GM21447 (cell line): Measurements from ENCODE around the gene GPR137.
"Not testable (repeated sequence)": the region's sequence is repeated elsewhere in the genome, so short reads cannot be mapped to it uniquely, and the experiment has no call there.

ENCODE experiments used
- ATAC-seq: cut with Tn5 transposase; IDR thresholded peaks from one replicate; pipeline ENCODE4 v1.9.1; 2021; ENCODE audit not compliant: unreplicated experiment

Gene GPR137

GRCh38 chr11:64299847-64300648 is 14.4 kb downstream of the GPR137 start, which contains the start of gene CATSPERZ:
Gene CATSPERZ (plus strand): TSS chr11:64300358. CDS start chr11:64300411, 53 bp downstream.
- ATAC-seq, result no peak

DNA sequence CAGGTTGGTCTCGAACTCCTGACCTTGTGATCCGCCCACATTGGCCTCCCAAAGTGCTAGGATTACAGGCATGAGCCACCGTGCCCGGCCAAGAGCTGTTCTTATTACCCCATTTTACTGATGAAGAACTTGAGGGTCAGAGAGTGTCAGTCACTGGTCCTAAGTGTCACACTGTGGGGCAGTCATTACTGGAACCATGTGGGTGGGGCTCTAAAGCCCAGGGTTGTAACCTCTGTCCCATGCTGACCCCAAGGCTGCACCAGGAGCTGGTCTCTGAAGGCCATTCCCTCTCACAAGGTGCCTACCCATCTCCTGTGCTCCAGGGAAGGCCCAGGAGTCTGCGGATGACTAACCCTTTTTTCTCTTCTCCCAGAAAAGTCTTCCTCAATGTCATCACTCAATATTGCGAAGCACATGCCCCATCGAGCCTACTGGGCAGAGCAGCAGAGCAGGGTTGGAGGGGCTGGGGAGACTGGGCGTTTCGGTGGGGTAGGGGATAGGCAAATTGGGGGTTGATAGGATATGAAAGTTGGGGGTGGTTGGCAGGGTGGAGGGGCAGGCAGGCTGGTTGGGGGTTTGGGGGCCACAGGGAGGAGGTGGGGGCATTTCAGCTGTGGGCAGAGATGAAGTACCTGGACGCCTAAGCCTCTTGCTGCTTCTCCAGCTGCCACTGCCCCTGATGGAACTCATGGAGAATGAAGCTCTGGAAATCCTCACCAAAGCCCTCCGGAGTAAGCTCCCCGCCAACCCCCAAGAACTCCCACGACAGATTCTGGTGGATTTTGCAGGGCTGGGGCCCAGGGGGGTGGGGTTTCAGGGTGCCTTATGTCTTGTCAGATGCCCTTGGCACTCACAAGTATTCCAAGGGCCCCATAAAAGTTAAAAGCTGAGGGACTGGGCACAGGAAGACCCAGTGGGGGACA is 17.7 kb downstream of the GPR137 start:
- no peak for ATAC-seq

- ATAC-seq, result no peak
These were observed 18.3 kb downstream of the GPR137 start for GRCh38 chr11:64304032-64304315.

DNA sequence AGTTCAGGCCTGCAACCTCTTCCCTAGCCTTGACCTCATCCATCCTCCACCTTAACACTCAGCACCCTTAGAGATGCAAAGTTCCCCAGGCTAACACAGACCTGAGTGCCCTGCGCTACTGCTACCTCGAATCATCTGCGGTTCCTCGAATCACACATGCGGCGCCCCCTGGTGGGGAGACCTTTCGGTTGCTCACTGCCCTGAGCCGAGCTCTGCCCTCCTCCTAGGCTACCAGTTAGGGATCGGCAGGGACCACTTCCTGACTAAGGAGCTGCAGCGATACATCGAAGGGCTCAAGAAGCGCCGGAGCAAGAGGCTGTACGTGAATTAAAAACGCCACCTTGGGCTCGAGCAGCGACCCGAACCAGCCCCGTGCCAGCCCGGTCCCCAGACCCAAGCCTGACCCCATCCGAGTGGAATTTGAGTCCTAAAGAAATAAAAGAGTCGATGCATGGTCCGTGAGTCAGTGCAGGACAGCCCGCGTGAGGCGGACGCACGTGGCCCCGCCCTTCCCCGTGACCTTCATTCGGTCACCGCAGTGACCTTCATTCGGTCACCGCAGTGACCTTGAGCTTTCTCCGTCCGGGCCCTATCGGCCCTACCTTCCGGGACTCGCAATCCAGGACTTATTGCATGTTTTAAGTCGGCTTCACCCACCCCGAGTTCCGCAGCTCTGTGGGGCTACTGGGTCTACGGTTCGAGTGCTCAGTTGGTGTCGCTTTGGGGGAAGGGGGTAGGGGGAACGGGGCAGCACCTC is 18.8 kb downstream of the GPR137 start:
- ATAC-seq, result peak; percentile 41

DNA sequence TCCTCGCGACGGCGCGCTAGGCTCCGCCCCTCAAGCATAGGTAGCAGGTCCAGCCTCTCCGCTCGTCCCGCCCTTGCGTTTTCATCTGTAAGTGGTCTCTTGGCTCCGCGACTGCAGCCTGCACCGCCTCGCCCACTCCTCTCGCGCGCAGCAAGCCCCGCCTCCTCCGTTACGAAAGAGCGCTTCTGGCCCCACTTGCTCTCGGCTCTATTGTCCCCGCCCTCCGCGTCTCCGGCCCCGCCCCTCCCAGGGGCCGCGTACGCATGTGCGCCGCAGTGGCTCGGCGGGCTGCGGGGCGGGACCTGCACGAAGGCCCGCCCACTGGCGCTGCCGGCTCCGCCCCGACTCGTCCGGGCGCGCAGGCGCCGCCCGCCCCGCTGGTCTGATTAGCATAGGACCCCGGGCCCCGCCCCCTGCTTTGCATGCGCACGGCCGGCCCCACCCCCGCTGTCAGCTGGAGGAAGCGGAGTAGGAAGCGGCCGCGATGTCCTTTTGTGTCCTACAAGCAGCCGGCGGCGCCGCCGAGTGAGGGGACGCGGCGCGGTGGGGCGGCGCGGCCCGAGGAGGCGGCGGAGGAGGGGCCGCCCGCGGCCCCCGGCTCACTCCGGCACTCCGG is 19.5 kb downstream of the GPR137 start, which contains the start of gene ESRRA:
TSS of gene ESRRA (plus strand) at position 450 of the 616 bp plus-strand sequence. CDS start 1,656 bp downstream, outside the sequence.
- ATAC-seq, result peak; percentile 59

DNA sequence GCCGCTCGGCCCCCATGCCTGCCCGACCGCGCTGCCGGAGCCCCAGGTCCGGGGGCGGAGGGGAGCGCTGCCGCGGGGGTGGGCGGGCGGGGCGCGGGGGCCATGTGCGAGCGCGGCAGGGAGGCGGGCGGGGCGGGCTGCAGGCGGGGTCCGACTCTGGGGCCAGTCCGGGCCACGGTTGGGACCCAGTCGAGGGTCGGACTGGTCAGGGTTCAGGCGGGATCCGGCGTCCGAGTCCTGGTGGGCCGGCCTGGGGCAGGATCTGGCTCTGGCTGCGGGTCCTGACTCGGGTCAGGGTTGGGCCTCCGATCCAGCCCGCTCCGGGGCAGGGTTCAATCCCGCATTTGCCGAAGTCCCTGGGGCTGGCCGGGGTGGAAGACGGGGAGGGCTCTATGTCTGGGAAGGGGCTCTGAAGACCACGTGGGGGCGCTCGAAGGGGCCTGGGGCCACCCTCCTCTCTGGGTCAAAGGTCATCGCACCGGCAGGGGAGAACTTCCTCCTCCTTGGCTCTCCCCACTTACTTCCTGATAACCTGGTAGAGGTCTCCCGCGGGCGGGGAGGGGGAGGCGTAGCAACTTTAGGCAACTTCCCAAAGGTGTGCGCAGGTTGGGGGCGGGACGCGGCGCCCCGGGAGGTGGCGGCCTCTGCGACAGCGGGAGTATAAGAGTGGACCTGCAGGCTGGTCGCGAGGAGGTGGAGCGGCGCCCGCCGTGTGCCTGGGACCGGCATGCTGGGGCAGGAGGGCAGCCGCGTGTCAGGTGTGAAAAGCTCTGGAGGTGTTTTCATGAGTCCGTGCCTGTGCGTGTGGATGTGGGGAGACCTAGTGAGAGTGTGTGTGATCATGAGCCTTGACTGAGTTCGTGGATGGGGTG is 20.3 kb downstream of the GPR137 start:
- peak; percentile 34 for ATAC-seq

GRCh38 chr11:64306563-64306875 is 20.9 kb downstream of the GPR137 start:
- no peak for ATAC-seq

DNA sequence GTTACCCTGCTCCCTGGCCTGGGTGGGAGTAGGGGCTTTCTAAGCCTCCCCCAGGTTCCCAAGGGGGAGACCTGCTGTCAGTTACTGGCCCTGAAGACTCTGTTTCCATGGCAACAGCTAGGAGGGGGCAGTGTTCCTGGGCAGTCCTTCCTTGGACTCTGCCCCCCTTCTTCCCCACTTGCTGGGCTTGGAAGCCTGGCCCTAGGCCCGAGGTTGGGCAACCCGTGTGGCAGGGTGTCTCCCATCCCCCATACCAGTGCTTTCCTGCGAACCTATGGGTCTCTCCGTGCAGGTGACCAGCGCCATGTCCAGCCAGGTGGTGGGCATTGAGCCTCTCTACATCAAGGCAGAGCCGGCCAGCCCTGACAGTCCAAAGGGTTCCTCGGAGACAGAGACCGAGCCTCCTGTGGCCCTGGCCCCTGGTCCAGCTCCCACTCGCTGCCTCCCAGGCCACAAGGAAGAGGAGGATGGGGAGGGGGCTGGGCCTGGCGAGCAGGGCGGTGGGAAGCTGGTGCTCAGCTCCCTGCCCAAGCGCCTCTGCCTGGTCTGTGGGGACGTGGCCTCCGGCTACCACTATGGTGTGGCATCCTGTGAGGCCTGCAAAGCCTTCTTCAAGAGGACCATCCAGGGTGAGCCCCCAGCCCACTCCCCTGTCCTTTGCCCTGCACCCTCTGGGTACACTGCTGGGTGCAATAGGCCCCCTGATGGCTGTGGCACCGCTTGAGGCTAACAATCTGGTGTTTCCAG is 21.4 kb downstream of the GPR137 start:
- no peak for ATAC-seq

GRCh38 chr11:64307795-64308194 is 22.1 kb downstream of the GPR137 start:
- ATAC-seq, result not testable (repeated sequence)

GRCh38 chr11:64312947-64313346 is 27.3 kb downstream of the GPR137 start:
- no peak for ATAC-seq

GRCh38 chr11:64313491-64314145 is 28.0 kb downstream of the GPR137 start:
- ATAC-seq, result no peak

GRCh38 chr11:64314146-64314804 is 28.6 kb downstream of the GPR137 start:
- no peak for ATAC-seq

DNA sequence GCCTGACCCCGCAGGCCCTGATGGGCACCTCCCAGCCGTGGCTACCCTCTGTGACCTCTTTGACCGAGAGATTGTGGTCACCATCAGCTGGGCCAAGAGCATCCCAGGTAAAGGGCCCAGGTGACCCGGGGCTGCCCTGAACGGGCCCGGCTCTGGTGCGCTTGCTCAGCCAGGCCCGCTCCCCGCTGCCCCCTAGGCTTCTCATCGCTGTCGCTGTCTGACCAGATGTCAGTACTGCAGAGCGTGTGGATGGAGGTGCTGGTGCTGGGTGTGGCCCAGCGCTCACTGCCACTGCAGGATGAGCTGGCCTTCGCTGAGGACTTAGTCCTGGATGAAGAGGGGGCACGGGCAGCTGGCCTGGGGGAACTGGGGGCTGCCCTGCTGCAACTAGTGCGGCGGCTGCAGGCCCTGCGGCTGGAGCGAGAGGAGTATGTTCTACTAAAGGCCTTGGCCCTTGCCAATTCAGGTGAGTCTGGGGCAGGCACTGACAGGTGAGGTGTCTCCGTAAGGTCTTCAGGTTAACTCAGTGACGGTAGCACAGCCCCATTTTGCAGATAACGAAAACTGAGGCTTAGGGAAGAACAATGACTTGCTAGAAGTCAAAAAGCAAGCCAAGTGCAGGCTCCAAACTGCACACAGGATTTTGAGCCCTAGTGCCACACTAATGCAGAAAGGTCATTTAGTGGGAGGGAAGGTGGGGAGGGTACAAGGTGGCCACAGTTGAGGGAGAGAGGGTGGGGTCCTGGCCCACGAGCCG is 29.3 kb downstream of the GPR137 start:
- no peak for ATAC-seq

- not testable (repeated sequence) for ATAC-seq
These were observed 30.2 kb downstream of the GPR137 start for GRCh38 chr11:64315667-64316526.

- ATAC-seq, result peak; percentile 5
These were observed 31.1 kb downstream of the GPR137 start for GRCh38 chr11:64316672-64317324.
